Colonic mucosa (tissue), 4 donors: ENCODE measurements around the gene OR5J2. TPM values are rescaled to one million over a fixed set of nuclear protein-coding genes. Genes with fewer than 3 reads are reported as not detected.
"Not testable (repeated sequence)": the region's sequence is repeated elsewhere in the genome, so short reads cannot be mapped to it uniquely, and the experiment has no call there.

Experiments
- DNase-seq: peaks from one replicate; pipeline ENCODE4 v3.0.0-alpha.2; 2020
- H3K27ac ChIP-seq: fragments of 200-600 bp; one replicate; pipeline ENCODE4 v1.8.0; 2021
- H3K27me3 ChIP-seq: fragments of 200-600 bp; one replicate; pipeline ENCODE4 v1.8.0; 2021
- H3K36me3 ChIP-seq: fragments of 200-600 bp; one replicate; pipeline ENCODE4 v1.8.0; 2021
- H3K4me1 ChIP-seq: fragments of 200-600 bp; one replicate; pipeline ENCODE4 v1.8.0; 2021; ENCODE audit warnings: mild to moderate bottlenecking
- H3K4me3 ChIP-seq: fragments of 200-600 bp; one replicate; pipeline ENCODE4 v1.8.0; 2021
- H3K9ac ChIP-seq, 2 donors: one replicate each; pipeline ENCODE4 v1.7.0; 2013; ENCODE audit warnings: control low read depth in 2 of 2, low read depth in 2 of 2, low read length in 2 of 2
- H3K9me3 ChIP-seq: fragments of 200-600 bp; one replicate; pipeline ENCODE4 v1.8.0; 2021
- intact Hi-C: fragments of 100-400 bp; cut with DNase I; formaldehyde crosslinking; loops from one replicate; pipeline ENCODE4 v1.14.1; 2022
- total RNA-seq, 2 donors: library from RNA; stranded (reverse); fragmentation: NEBNext Ultra II Directional in 1 of 2; extraction: Animal tissue kit (Norgen Biotek cat#: 25700) in 1 of 2; gene quantifications; one replicate each; pipeline ENCODE4 v1.2.1, GENCODE V29; 2021
- TF ChIP-seq, protein P1 (sequence below): fragments of 200-600 bp; IDR thresholded peaks from one replicate; pipeline ENCODE4 v1.8.0; 2022; ENCODE audit warnings: antibody characterized with exemption, mild to moderate bottlenecking
- donor health status: healthy.
- donor health status: DM: no; HTN: no; CAD: no.
- donor health status: DM: no; HTN: no; CAD: no.

The OR5J2 gene
- total RNA-seq, 2 donors from 2014 or later: not detected

- Histone ChIP-seq H3K27ac (no peak overlapping the region), H3K4me3 (no peak overlapping the region), H3K4me1 (no peaks in the 10 kb centered on the region), H3K9ac (no peak overlapping the region), H3K27me3 (no peaks in the 10 kb centered on the region), H3K36me3 (no peaks in the 10 kb centered on the region), H3K9me3 (no peaks in the 10 kb centered on the region)
- intact Hi-C loops: no loop called here
- DNase-seq: no peak
- TF ChIP-seq, protein P1, sequence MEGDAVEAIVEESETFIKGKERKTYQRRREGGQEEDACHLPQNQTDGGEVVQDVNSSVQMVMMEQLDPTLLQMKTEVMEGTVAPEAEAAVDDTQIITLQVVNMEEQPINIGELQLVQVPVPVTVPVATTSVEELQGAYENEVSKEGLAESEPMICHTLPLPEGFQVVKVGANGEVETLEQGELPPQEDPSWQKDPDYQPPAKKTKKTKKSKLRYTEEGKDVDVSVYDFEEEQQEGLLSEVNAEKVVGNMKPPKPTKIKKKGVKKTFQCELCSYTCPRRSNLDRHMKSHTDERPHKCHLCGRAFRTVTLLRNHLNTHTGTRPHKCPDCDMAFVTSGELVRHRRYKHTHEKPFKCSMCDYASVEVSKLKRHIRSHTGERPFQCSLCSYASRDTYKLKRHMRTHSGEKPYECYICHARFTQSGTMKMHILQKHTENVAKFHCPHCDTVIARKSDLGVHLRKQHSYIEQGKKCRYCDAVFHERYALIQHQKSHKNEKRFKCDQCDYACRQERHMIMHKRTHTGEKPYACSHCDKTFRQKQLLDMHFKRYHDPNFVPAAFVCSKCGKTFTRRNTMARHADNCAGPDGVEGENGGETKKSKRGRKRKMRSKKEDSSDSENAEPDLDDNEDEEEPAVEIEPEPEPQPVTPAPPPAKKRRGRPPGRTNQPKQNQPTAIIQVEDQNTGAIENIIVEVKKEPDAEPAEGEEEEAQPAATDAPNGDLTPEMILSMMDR: no peak
Measured at GRCh38 chr11:56197367-56197766, 20.9 kb downstream of the OR5J2 start.

GRCh38 chr11:56207790-56208189, 31.4 kb downstream of the OR5J2 start:
- Histone ChIP-seq H3K4me3 (no peak overlapping the region), H3K27ac (no peak overlapping the region), H3K27me3 (no peaks in the 10 kb centered on the region), H3K9ac (no peak overlapping the region), H3K4me1 (no peaks in the 10 kb centered on the region), H3K9me3 (no peaks in the 10 kb centered on the region), H3K36me3 (no peaks in the 10 kb centered on the region)
- DNase-seq: no peak
- TF ChIP-seq, protein P1: no peak
- intact Hi-C loops: no loop called here

- TF ChIP-seq, protein P1: no peak
Measured at GRCh38 chr11:56214537-56214936, 38.1 kb downstream of the OR5J2 start.

GRCh38 chr11:56219735-56220134, 43.3 kb downstream of the OR5J2 start:
- H3K4me3 ChIP-seq, intact Hi-C loops, H3K36me3 ChIP-seq, DNase-seq, H3K9ac ChIP-seq, H3K9me3 ChIP-seq, H3K27ac ChIP-seq, H3K27me3 ChIP-seq, H3K4me1 ChIP-seq: not testable (repeated sequence)

More at GRCh38 chr11:56214537-56214936, 38.1 kb downstream of the OR5J2 start:
- intact Hi-C loops: no loop called here
- H3K27ac ChIP-seq: no peak overlapping the region
- DNase-seq: no peak
- H3K9me3 ChIP-seq: no peaks in the 10 kb centered on the region
- no peaks in the 10 kb centered on the region for H3K36me3 ChIP-seq
- H3K27me3 ChIP-seq: no peaks in the 10 kb centered on the region
- no peaks in the 10 kb centered on the region for H3K4me1 ChIP-seq
- H3K4me3 ChIP-seq: no peak overlapping the region
- H3K9ac ChIP-seq: no peak overlapping the region

Other genes starting within 250 kb of the OR5J2 start
- not detected for gene OR5I1, start 240.2 kb upstream of the OR5J2 start, total RNA-seq
- gene OR10AG1, start 206.7 kb upstream of the OR5J2 start, total RNA-seq: not detected
- not detected for gene OR5F1, start 182.0 kb upstream of the OR5J2 start, total RNA-seq
- gene OR5AS1, start 149.0 kb upstream of the OR5J2 start, total RNA-seq: not detected
- gene OR8I2, start 83.3 kb upstream of the OR5J2 start, total RNA-seq: not detected
- not detected for gene OR8H2, start 72.9 kb upstream of the OR5J2 start, total RNA-seq
- not detected for gene OR8H3, start 54.2 kb upstream of the OR5J2 start, total RNA-seq
- not detected for gene OR8J3, start 36.4 kb upstream of the OR5J2 start, total RNA-seq
- not detected for gene OR8K5, start 16.3 kb upstream of the OR5J2 start, total RNA-seq
- not detected for gene OR5T2, start 57.6 kb downstream of the OR5J2 start, total RNA-seq
- not detected for gene OR5T3, start 75.6 kb downstream of the OR5J2 start, total RNA-seq
- not detected for gene OR5T1, start 97.5 kb downstream of the OR5J2 start, total RNA-seq
- not detected for gene OR8H1, start 115.6 kb downstream of the OR5J2 start, total RNA-seq
- not detected for gene OR8K3, start 138.5 kb downstream of the OR5J2 start, total RNA-seq
- gene OR8K1, start 169.4 kb downstream of the OR5J2 start, total RNA-seq: not detected
- not detected for gene OR8J1, start 177.7 kb downstream of the OR5J2 start, total RNA-seq
- gene OR8U1, start 199.0 kb downstream of the OR5J2 start, total RNA-seq: not detected
- not detected for gene OR5AL1, start 236.1 kb downstream of the OR5J2 start, total RNA-seq